ENCODE measurements around the gene SAPCD2.

GRCh38 chr9:137111788-137112563, 41.6 kb upstream of the SAPCD2 start:
- no peak for TF ChIP-seq ZNF140 (tag by site-specific recombination; IDR thresholded peaks at IDR 0.05)
- no peak for TF ChIP-seq ZNF354C (tag by site-specific recombination; IDR thresholded peaks at IDR 0.05; ENCODE audit: borderline replicate concordance, low read depth)
- no peak for TF ChIP-seq ZNF658 (tag by site-specific recombination; IDR thresholded peaks at IDR 0.05)
- no peak for TF ChIP-seq CTCF (tag by site-specific recombination; IDR thresholded peaks at IDR 0.05)
- no peak for TF ChIP-seq ZNF747 (tag by site-specific recombination; IDR thresholded peaks at IDR 0.05)
- TF ChIP-seq BCL11A (tag by site-specific recombination; IDR thresholded peaks at IDR 0.05; ENCODE audit: low read depth): no peak
- TF ChIP-seq SP2 (tag by site-specific recombination; IDR thresholded peaks at IDR 0.05): no peak
